ENCODE results near the gene ZMIZ1. TPM values are rescaled to one million over a fixed set of nuclear protein-coding genes. Genes with fewer than 3 reads are reported as not detected.

Gene ZMIZ1
- polyA plus RNA-seq, 1 donor from 2014 or later: 26.8 TPM

DNA sequence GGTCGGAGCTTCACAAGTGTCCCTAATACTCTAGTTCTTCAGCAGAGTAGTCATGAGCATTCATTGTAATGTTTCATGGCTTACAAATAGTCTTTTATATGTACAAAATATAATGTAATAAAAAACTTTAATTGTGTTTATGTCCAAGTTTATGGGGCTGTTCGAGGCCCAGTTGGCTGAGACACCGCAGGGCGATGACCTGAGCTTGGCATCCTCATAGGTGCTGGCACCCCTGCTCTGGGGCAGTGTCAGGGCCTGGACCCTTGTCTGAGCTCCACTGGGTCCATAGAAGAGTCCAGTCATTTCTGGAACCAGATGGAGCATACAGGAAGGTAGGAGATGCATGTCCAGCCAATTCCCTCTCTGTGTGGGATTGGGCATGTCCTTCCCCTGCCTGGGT, 12.9 kb upstream of the ZMIZ1 start:
- Histone ChIP-seq H3K36me3 (ENCODE audit: insufficient read depth, low read length) (no peaks in the 10 kb centered on the region), H4K20me1 (ENCODE audit: insufficient read depth) (no peaks in the 10 kb centered on the region), H3F3A (ENCODE audit: insufficient read depth, low read length, poor library complexity, severe bottlenecking) (no peaks in the 10 kb centered on the region), H3K4me3 (ENCODE audit: low read length) (no peak overlapping the region), H3K9me2 (ENCODE audit: insufficient read depth, low read length) (no peaks in the 10 kb centered on the region), H3K27ac (ENCODE audit: low read length) (no peak overlapping the region), H3K27me3 (ENCODE audit: insufficient read depth, low read depth, low read length) (no peaks in the 10 kb centered on the region), H3K79me2 (replicated peaks; ENCODE audit: insufficient read depth, low read length) (no peaks in the 10 kb centered on the region), H3K4me2 (ENCODE audit: low read length) (no peak overlapping the region), H3K9ac (ENCODE audit: low read length) (no peak overlapping the region), H3K9me3 (ENCODE audit: low read length) (no peaks in the 10 kb centered on the region), H2AFZ (ENCODE audit: low read depth, low read length) (no peak overlapping the region)
- TF ChIP-seq, protein P1, sequence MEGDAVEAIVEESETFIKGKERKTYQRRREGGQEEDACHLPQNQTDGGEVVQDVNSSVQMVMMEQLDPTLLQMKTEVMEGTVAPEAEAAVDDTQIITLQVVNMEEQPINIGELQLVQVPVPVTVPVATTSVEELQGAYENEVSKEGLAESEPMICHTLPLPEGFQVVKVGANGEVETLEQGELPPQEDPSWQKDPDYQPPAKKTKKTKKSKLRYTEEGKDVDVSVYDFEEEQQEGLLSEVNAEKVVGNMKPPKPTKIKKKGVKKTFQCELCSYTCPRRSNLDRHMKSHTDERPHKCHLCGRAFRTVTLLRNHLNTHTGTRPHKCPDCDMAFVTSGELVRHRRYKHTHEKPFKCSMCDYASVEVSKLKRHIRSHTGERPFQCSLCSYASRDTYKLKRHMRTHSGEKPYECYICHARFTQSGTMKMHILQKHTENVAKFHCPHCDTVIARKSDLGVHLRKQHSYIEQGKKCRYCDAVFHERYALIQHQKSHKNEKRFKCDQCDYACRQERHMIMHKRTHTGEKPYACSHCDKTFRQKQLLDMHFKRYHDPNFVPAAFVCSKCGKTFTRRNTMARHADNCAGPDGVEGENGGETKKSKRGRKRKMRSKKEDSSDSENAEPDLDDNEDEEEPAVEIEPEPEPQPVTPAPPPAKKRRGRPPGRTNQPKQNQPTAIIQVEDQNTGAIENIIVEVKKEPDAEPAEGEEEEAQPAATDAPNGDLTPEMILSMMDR (IDR thresholded peaks at IDR 0.05; ENCODE audit: poor library complexity, severe bottlenecking): no peak
- TF ChIP-seq POLR2AphosphoS5 (IDR thresholded peaks at IDR 0.05) (no peak), RAD21 (conservative IDR thresholded peaks at IDR 0.05) (no peak), EP300 (conservative IDR thresholded peaks at IDR 0.05; ENCODE audit: poor library complexity, severe bottlenecking) (no peak), TAF1 (IDR thresholded peaks at IDR 0.05; ENCODE audit: low read depth) (no peak), EZH2 (IDR thresholded peaks at IDR 0.05; ENCODE audit: borderline replicate concordance, insufficient read depth, low read length, poor library complexity, severe bottlenecking) (no peak), SMC3 (conservative IDR thresholded peaks at IDR 0.05; ENCODE audit: poor library complexity) (no peak), MXI1 (conservative IDR thresholded peaks at IDR 0.05; ENCODE audit: poor library complexity, severe bottlenecking) (no peak)
- TF ChIP-seq, protein P2, sequence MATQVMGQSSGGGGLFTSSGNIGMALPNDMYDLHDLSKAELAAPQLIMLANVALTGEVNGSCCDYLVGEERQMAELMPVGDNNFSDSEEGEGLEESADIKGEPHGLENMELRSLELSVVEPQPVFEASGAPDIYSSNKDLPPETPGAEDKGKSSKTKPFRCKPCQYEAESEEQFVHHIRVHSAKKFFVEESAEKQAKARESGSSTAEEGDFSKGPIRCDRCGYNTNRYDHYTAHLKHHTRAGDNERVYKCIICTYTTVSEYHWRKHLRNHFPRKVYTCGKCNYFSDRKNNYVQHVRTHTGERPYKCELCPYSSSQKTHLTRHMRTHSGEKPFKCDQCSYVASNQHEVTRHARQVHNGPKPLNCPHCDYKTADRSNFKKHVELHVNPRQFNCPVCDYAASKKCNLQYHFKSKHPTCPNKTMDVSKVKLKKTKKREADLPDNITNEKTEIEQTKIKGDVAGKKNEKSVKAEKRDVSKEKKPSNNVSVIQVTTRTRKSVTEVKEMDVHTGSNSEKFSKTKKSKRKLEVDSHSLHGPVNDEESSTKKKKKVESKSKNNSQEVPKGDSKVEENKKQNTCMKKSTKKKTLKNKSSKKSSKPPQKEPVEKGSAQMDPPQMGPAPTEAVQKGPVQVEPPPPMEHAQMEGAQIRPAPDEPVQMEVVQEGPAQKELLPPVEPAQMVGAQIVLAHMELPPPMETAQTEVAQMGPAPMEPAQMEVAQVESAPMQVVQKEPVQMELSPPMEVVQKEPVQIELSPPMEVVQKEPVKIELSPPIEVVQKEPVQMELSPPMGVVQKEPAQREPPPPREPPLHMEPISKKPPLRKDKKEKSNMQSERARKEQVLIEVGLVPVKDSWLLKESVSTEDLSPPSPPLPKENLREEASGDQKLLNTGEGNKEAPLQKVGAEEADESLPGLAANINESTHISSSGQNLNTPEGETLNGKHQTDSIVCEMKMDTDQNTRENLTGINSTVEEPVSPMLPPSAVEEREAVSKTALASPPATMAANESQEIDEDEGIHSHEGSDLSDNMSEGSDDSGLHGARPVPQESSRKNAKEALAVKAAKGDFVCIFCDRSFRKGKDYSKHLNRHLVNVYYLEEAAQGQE (IDR thresholded peaks at IDR 0.05; ENCODE audit: borderline replicate concordance): no peak

DNA sequence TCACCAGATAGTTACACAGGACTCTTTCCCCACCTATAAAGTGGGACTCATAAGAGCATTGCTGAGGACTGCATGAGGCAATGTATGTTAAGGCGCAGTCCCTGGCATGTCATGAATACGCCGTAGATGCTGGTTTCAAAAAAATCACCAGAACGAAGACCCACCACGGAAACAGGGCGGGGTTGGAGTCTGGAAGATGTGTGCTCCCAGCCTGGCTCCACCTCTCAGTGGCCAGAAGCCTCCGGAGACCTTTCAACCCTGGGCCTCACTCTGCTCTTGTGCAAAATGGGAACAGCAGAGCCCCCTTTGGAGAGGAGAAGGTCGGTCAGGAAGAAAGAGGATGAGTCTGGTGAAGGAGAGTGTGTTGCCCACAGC, 12.4 kb upstream of the ZMIZ1 start:
- no peak overlapping the region for H3K9ac ChIP-seq (ENCODE audit: low read length)
- H4K20me1 ChIP-seq (ENCODE audit: insufficient read depth): no peaks in the 10 kb centered on the region
- no peak overlapping the region for H3K27ac ChIP-seq (ENCODE audit: low read length)
- H2AFZ ChIP-seq (ENCODE audit: low read depth, low read length): no peak overlapping the region
- no peak overlapping the region for H3K4me3 ChIP-seq (ENCODE audit: low read length)
- H3K27me3 ChIP-seq (ENCODE audit: insufficient read depth, low read depth, low read length): no peaks in the 10 kb centered on the region
- H3K36me3 ChIP-seq (ENCODE audit: insufficient read depth, low read length): no peaks in the 10 kb centered on the region
- H3K4me2 ChIP-seq (ENCODE audit: low read length): no peak overlapping the region
- no peaks in the 10 kb centered on the region for H3K9me3 ChIP-seq (ENCODE audit: low read length)
- TF ChIP-seq, protein P1 (IDR thresholded peaks at IDR 0.05; ENCODE audit: poor library complexity, severe bottlenecking): no peak
- TF ChIP-seq, protein P2 (IDR thresholded peaks at IDR 0.05; ENCODE audit: borderline replicate concordance): no peak
- TF ChIP-seq TAF1 (IDR thresholded peaks at IDR 0.05; ENCODE audit: low read depth): no peak
- TF ChIP-seq EP300 (conservative IDR thresholded peaks at IDR 0.05; ENCODE audit: poor library complexity, severe bottlenecking): no peak
- no peak for TF ChIP-seq POLR2AphosphoS5 (IDR thresholded peaks at IDR 0.05)
- TF ChIP-seq SMC3 (conservative IDR thresholded peaks at IDR 0.05; ENCODE audit: poor library complexity): no peak
- no peak for TF ChIP-seq MXI1 (conservative IDR thresholded peaks at IDR 0.05; ENCODE audit: poor library complexity, severe bottlenecking)
- TF ChIP-seq EZH2 (IDR thresholded peaks at IDR 0.05; ENCODE audit: borderline replicate concordance, insufficient read depth, low read length, poor library complexity, severe bottlenecking): no peak
- TF ChIP-seq RAD21 (conservative IDR thresholded peaks at IDR 0.05): no peak
- no peaks in the 10 kb centered on the region for H3K9me2 ChIP-seq (ENCODE audit: insufficient read depth, low read length)
- no peaks in the 10 kb centered on the region for H3K79me2 ChIP-seq (replicated peaks; ENCODE audit: insufficient read depth, low read length)
- no peaks in the 10 kb centered on the region for H3F3A ChIP-seq (ENCODE audit: insufficient read depth, low read length, poor library complexity, severe bottlenecking)
